CD8-positive, alpha-beta memory T cell (primary cell): ENCODE results near the gene SHC4. TPM values are rescaled to one million over a fixed set of nuclear protein-coding genes. Genes with fewer than 3 reads are reported as not detected.
"Not testable (repeated sequence)": the region's sequence is repeated elsewhere in the genome, so short reads cannot be mapped to it uniquely, and the experiment has no call there.

ENCODE experiments used
- CTCF ChIA-PET: fragments of 350-600 bp; sonication (Branson Sonifier 250); formaldehyde crosslinking; loops from one replicate; lab custom pipeline; 2021; ENCODE audit warnings: antibody characterized with exemption; lab: Charles Lee
- POLR2A ChIA-PET: fragments of 350-600 bp; sonication (Branson Sonifier 250); formaldehyde crosslinking; loops from one replicate; lab custom pipeline; 2021; ENCODE audit warnings: antibody characterized with exemption; lab: Charles Lee
- DNase-seq, 5 donors: peaks; one replicate each; pipeline versions ENCODE4 v3.0.0 to v3.0.0-alpha.2; 2020 to 2022; ENCODE audit warnings: mixed read lengths in 1 of 5
- H3K27ac ChIP-seq: one replicate; pipeline ENCODE4 v1.7.0; 2013; ENCODE audit warnings: low read depth, mild to moderate bottlenecking, low read length, moderate library complexity
- H3K27me3 ChIP-seq: 2 replicates; pipeline ENCODE4 v1.7.0; 2013; ENCODE audit warnings: low read length, mild to moderate bottlenecking; ENCODE audit not compliant: insufficient read depth, poor library complexity, severe bottlenecking
- H3K36me3 ChIP-seq: 2 replicates; pipeline ENCODE4 v1.7.0; 2013; ENCODE audit warnings: mild to moderate bottlenecking, low read length, moderate library complexity; ENCODE audit not compliant: insufficient read depth
- H3K4me1 ChIP-seq: 2 replicates; pipeline ENCODE4 v1.7.0; 2013; ENCODE audit warnings: mild to moderate bottlenecking, low read length, moderate library complexity; ENCODE audit not compliant: insufficient read depth
- H3K4me3 ChIP-seq: 2 replicates; pipeline ENCODE4 v1.7.0; 2013; ENCODE audit warnings: mild to moderate bottlenecking, low read length
- H3K9me3 ChIP-seq: 2 replicates; pipeline ENCODE4 v1.7.0; 2013; ENCODE audit warnings: mild to moderate bottlenecking, low read length
- H3K27ac Mint-ChIP-seq, 8 donors: one replicate each; pipeline ENCODE4 v1.8.0; 2020 to 2021; ENCODE audit warnings: mixed read lengths in 8 of 8, mild to moderate bottlenecking in 6 of 8, inconsistent platforms in 3 of 8, moderate library complexity in 3 of 8
- H3K27me3 Mint-ChIP-seq, 2 donors: one replicate each; pipeline ENCODE4 v1.8.0; 2020 to 2021; ENCODE audit warnings: mixed read lengths in 2 of 2, mild to moderate bottlenecking in 1 of 2, moderate library complexity in 1 of 2
- H3K36me3 Mint-ChIP-seq, 3 donors: one replicate each; pipeline ENCODE4 v1.8.0; 2020 to 2021; ENCODE audit warnings: mixed read lengths in 3 of 3, inconsistent platforms in 1 of 3, mild to moderate bottlenecking in 1 of 3
- H3K4me1 Mint-ChIP-seq, 3 donors: one replicate each; pipeline ENCODE4 v1.8.0; 2020 to 2021; ENCODE audit warnings: mixed read lengths in 3 of 3, inconsistent platforms in 1 of 3, mild to moderate bottlenecking in 1 of 3
- H3K4me3 Mint-ChIP-seq, 7 donors: one replicate each; pipeline ENCODE4 v1.8.0; 2020 to 2021; ENCODE audit warnings: mixed read lengths in 7 of 7, mild to moderate bottlenecking in 6 of 7, moderate library complexity in 4 of 7, inconsistent platforms in 2 of 7
- H3K9me3 Mint-ChIP-seq, 5 donors: one replicate each; pipeline ENCODE4 v1.8.0; 2020 to 2022; ENCODE audit warnings: mixed read lengths in 5 of 5, mild to moderate bottlenecking in 3 of 5, moderate library complexity in 2 of 5, inconsistent platforms in 1 of 5
- polyA plus RNA-seq: library from polyadenylated mRNA; unstranded; fragments of 300-500 nt; fragmentation: Illumina TruSeq; gene quantifications from one replicate; pipeline ENCODE4 v1.2.3, GENCODE V29; 2021
- total RNA-seq, 2 experiments: library from RNA; stranded (reverse); gene quantifications; one replicate each; pipeline ENCODE4 v1.2.3, GENCODE V29; 2021

SHC4 gene
- total and polyA plus RNA-seq, 3 experiments from 2014 or later = 5.0 to 5.7 TPM; not detected in 1

DNA sequence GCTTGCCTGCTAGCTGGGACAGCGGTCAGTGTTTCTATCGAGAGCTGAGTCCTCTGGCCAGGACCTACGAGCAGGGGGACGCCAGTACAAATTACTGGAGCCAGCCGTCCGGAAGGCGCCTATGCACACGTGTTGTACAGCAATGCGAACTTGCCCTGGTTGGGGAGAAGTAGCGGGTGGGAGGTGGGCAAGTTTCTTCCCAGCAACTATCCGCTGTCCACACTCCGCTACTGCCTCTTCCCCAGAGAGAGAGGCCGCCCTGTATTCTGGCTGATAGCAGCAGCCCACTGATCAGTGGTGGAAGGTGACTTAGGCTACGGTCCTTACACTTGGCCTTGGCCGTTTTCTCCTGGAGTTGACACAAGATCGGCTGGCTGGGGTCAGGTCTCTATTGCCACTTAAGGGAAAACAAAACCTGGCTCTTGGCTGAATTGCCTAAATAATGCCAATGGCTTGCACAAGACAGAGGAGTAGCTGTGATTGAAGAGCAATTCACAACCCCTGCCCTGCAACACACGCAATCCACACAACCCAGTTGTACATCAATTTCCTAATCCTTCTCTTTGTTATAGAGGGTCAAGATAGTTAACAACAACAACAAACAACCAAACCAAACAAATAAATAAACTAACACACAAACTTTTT, 12.8 kb upstream of the SHC4 start:
- no peaks in the 10 kb centered on the region for H3K9me3 Mint-ChIP-seq
- Histone ChIP-seq H3K36me3 (no peaks in the 10 kb centered on the region), H3K27me3 (peaks cover 8% of the 10 kb centered on the region), H3K4me3 (no peak overlapping the region), H3K27ac (no peak overlapping the region), H3K4me1 (peaks cover 3% of the 10 kb centered on the region), H3K9me3 (no peaks in the 10 kb centered on the region)
- CTCF ChIA-PET = interaction anchor here (1.3 to 2.8 kb wide), 7 partner anchors 10 to 115 kb away, joined by 3 to 27 read pairs (median 9); partner anchors contain the start of gene EID1
- no peak for DNase-seq
- H3K4me1 Mint-ChIP-seq = peaks cover 1 to 5% (median 4%) of the 10 kb centered on the region in 3 donors
- H3K36me3 Mint-ChIP-seq = no peaks in the 10 kb centered on the region
- peaks cover 20 to 43% of the 10 kb centered on the region in 2 donors for H3K27me3 Mint-ChIP-seq
- peak overlapping the region; percentile 5 to 82 (median 44) for H3K4me3 Mint-ChIP-seq
- POLR2A ChIA-PET = interaction anchor here (1.8 kb wide), 1 partner anchor 12 kb away, joined by 4 read pairs; no protein-coding TSS in a partner anchor
- no peak overlapping the region for H3K27ac Mint-ChIP-seq

GRCh38 chr15:48975472-48976419, 12.0 kb upstream of the SHC4 start:
- no peak overlapping the region for H3K27ac Mint-ChIP-seq
- H3K4me3 Mint-ChIP-seq = peak overlapping the region in 6 of 7 donors; percentile 47 to 82 (median 68)

DNA sequence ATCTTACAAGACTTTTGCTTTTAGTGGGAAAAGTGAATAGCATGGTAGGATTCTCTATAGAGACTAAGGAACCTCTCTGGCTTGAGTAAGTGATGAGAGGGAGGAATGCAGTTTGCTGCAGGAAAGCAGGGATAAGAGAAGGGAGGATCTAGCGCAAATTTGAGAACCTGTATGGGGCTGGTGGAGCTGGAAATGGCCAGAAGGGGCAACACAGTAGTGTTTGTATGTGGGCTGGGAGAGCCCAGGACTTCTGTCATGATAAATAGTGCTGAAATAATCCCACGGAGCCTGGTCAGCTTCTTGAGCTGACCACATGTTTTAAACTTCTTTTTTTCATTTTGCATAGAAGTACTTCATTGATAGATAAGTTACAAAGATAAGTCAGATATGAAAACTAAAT, 11.2 kb upstream of the SHC4 start:
- Histone ChIP-seq H3K4me1 (peaks cover 3% of the 10 kb centered on the region), H3K9me3 (no peaks in the 10 kb centered on the region), H3K27ac (no peak overlapping the region), H3K36me3 (no peaks in the 10 kb centered on the region), H3K4me3 (no peak overlapping the region), H3K27me3 (peaks cover 8% of the 10 kb centered on the region)
- peaks cover 1 to 5% (median 4%) of the 10 kb centered on the region in 3 donors for H3K4me1 Mint-ChIP-seq
- no peaks in the 10 kb centered on the region for H3K36me3 Mint-ChIP-seq
- H3K4me3 Mint-ChIP-seq = peak overlapping the region in 3 of 7 donors; percentile 9 to 49 (median 19)
- peaks cover 20 to 48% of the 10 kb centered on the region in 2 donors for H3K27me3 Mint-ChIP-seq
- no peak overlapping the region for H3K27ac Mint-ChIP-seq
- H3K9me3 Mint-ChIP-seq = no peaks in the 10 kb centered on the region
- ChIA-PET POLR2A (interaction anchor here (1.8 kb wide), 1 partner anchor 10 kb away, joined by 4 read pairs; no protein-coding TSS in a partner anchor), CTCF (interaction anchor here (1.1 to 2.8 kb wide), 9 partner anchors 10 to 113 kb away, joined by 3 to 27 read pairs (median 8); no protein-coding TSS in a partner anchor)
- DNase-seq = no peak

More at GRCh38 chr15:48975472-48976419, 12.0 kb upstream of the SHC4 start:
- ChIA-PET POLR2A (interaction anchor here (1.8 kb wide), 1 partner anchor 11 kb away, joined by 4 read pairs; no protein-coding TSS in a partner anchor), CTCF (interaction anchor here (0.8 to 2.8 kb wide), 20 partner anchors 9 to 261 kb away, joined by 3 to 27 read pairs (median 4); partner anchors contain the start of gene EID1)
- peaks cover 1 to 5% (median 4%) of the 10 kb centered on the region in 3 donors for H3K4me1 Mint-ChIP-seq
- no peaks in the 10 kb centered on the region for H3K36me3 ChIP-seq
- H3K9me3 Mint-ChIP-seq = no peaks in the 10 kb centered on the region
- no peaks in the 10 kb centered on the region for H3K36me3 Mint-ChIP-seq
- H3K4me1 ChIP-seq = peaks cover 3% of the 10 kb centered on the region
- peaks cover 8% of the 10 kb centered on the region for H3K27me3 ChIP-seq
- no peak overlapping the region for H3K27ac ChIP-seq
- peaks cover 20 to 46% of the 10 kb centered on the region in 2 donors for H3K27me3 Mint-ChIP-seq
- H3K4me3 ChIP-seq = peak overlapping the region; percentile 60
- H3K9me3 ChIP-seq = no peaks in the 10 kb centered on the region
- DNase-seq = peak; percentile 48 to 73 (median 65)

DNA sequence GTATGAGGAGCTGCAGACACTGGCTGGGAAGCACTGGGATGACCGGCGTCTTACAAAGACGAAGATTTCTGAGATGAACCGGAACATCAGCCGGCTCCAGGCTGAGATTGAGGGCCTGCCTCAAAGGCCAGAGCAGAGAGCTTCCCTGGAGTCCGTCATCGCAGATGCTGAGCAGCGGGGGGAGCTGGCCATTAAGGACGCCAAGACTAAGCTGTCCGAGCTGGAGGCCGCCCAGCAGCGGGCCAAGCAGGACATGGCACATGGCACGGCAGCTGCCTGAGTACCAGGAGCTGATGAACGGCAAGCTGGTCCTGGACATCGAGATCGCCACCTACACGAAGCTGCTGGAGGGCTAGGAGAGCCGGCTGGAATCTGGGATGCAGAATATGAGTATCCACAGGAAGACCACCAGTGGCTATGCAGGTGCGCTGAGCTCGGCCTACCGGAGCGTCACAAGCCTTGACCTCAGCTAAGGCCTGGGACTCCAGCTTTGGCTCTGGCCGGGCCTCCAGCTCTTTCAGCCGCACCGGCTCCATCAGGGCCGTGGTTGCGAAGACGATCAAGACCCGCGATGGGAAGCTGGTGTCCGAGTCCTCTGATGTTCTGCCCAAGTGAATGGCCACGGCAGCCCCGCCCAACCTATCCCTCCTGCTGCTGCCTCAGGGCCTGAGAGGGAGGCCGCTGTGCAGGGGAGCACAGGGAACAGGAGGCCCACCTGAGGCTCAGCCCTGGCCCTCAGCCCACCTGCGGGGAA, 9.2 kb upstream of the SHC4 start:
- Mint-ChIP-seq H3K27me3 (peaks cover 14 to 43% of the 10 kb centered on the region in 2 donors), H3K9me3 (no peaks in the 10 kb centered on the region), H3K27ac (no peak overlapping the region), H3K36me3 (no peaks in the 10 kb centered on the region), H3K4me3 (no peak overlapping the region), H3K4me1 (peaks cover 1 to 5% (median 4%) of the 10 kb centered on the region in 3 donors)
- Histone ChIP-seq H3K27ac (no peak overlapping the region), H3K36me3 (no peaks in the 10 kb centered on the region), H3K9me3 (no peaks in the 10 kb centered on the region), H3K4me3 (no peak overlapping the region), H3K27me3 (peaks cover 8% of the 10 kb centered on the region), H3K4me1 (peaks cover 3% of the 10 kb centered on the region)
- ChIA-PET POLR2A (no interaction called here), CTCF (interaction anchor here (1.0 to 2.6 kb wide), 3 partner anchors 12 to 95 kb away, joined by 4 to 8 read pairs (median 5); partner anchors contain the start of gene EID1)
- no peak for DNase-seq

DNA sequence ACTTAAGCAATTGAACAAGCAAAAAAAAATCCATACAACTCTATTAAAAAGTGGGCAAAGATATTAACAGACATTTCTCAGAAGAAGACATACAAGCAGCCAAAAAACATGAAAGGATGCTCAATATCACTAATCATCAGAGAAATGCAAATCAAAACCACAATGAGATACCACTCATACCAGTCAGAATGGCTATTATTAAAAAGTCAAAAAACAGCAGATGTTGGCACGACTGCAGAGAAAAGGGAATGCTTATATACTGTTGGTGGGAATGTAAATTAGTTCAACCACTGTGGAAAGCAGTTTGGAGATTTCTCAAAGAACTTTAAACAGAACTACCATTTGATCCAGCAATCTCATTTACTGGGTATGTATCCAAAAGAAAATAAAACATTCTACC, 7.2 kb upstream of the SHC4 start:
- H3K27ac Mint-ChIP-seq, H3K4me3 Mint-ChIP-seq, CTCF ChIA-PET, H3K9me3 ChIP-seq, H3K27ac ChIP-seq, H3K36me3 Mint-ChIP-seq, H3K4me3 ChIP-seq, DNase-seq, H3K9me3 Mint-ChIP-seq, H3K36me3 ChIP-seq, H3K27me3 ChIP-seq, POLR2A ChIA-PET: not testable (repeated sequence)
- Mint-ChIP-seq H3K27me3 (peaks cover 12 to 43% of the 10 kb centered on the region in 2 donors), H3K4me1 (peaks cover 14 to 18% (median 18%) of the 10 kb centered on the region in 3 donors)
- H3K4me1 ChIP-seq = peaks cover 10% of the 10 kb centered on the region

GRCh38 chr15:48968066-48968465, 4.3 kb upstream of the SHC4 start:
- POLR2A ChIA-PET = no interaction called here

DNA sequence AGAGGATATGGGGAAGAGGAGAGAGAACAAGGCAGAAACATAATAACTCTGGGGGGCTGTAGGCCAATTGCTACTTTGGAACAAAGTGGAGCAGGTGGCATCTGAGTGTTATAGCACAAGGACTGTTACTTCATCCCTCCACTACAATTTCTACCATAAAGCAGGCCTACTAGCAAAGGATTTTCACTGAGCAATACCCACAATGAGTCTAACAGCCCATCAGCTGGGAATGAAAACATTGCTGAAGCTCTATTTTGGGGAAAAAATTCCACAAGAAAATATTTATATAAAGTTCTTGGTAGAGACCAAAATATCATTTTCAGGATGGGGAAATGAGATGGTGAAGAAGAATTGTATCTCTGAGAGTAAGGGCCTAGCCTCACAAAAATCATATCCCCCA, 3.6 kb upstream of the SHC4 start:
- DNase-seq = no peak
- H3K9me3 Mint-ChIP-seq = no peaks in the 10 kb centered on the region
- Histone ChIP-seq H3K27me3 (peaks cover 12% of the 10 kb centered on the region), H3K4me1 (peaks cover 26% of the 10 kb centered on the region), H3K9me3 (no peaks in the 10 kb centered on the region), H3K36me3 (no peaks in the 10 kb centered on the region), H3K27ac (no peak overlapping the region), H3K4me3 (no peak overlapping the region)
- peaks cover 0 to 2% (median 0%) of the 10 kb centered on the region in 3 donors for H3K36me3 Mint-ChIP-seq
- POLR2A ChIA-PET = no interaction called here
- peaks cover 13 to 52% of the 10 kb centered on the region in 2 donors for H3K27me3 Mint-ChIP-seq
- H3K4me3 Mint-ChIP-seq = no peak overlapping the region
- peaks cover 35 to 39% (median 38%) of the 10 kb centered on the region in 3 donors for H3K4me1 Mint-ChIP-seq
- H3K27ac Mint-ChIP-seq = peak overlapping the region in 1 of 8 donors; percentile 66
- CTCF ChIA-PET = interaction anchor here (1.3 kb wide), 1 partner anchor 10 kb away, joined by 3 read pairs; no protein-coding TSS in a partner anchor

More at GRCh38 chr15:48968066-48968465, 4.3 kb upstream of the SHC4 start:
- no peaks in the 10 kb centered on the region for H3K36me3 ChIP-seq
- no peaks in the 10 kb centered on the region for H3K9me3 Mint-ChIP-seq
- H3K4me3 ChIP-seq = no peak overlapping the region
- peaks cover 0 to 2% (median 0%) of the 10 kb centered on the region in 3 donors for H3K36me3 Mint-ChIP-seq
- no peaks in the 10 kb centered on the region for H3K9me3 ChIP-seq
- no peak overlapping the region for H3K27ac ChIP-seq
- no peak overlapping the region for H3K27ac Mint-ChIP-seq
- H3K4me1 Mint-ChIP-seq = peaks cover 32 to 35% (median 34%) of the 10 kb centered on the region in 3 donors
- no peak overlapping the region for H3K4me3 Mint-ChIP-seq
- CTCF ChIA-PET = interaction anchor here (1.3 kb wide), 1 partner anchor 11 kb away, joined by 3 read pairs; no protein-coding TSS in a partner anchor
- peaks cover 11 to 52% of the 10 kb centered on the region in 2 donors for H3K27me3 Mint-ChIP-seq
- H3K4me1 ChIP-seq = peaks cover 26% of the 10 kb centered on the region
- peaks cover 8% of the 10 kb centered on the region for H3K27me3 ChIP-seq
- DNase-seq = no peak
